ENCODE measurements around the gene ETFA. TPM values are rescaled to one million over a fixed set of nuclear protein-coding genes. Genes with fewer than 3 reads are reported as not detected.

Gene ETFA
- total and polyA plus RNA-seq, 2 experiments from 2014 or later = 175 to 185 TPM

- H3K4me2 ChIP-seq = no peak overlapping the region
- no peak overlapping the region for H3K4me3 ChIP-seq
- WGBS (ENCODE audit: low lambda C conversion rate, missing lambda C conversion rate) = 90% methylated on average over 19 of the region's 19 CpGs
- DNase-seq (ENCODE audit: low spot score) = no peak
- no peaks in the 10 kb centered on the region for H3K9me2 ChIP-seq (replicated peaks; ENCODE audit: insufficient read depth)
- H4K20me1 ChIP-seq (ENCODE audit: insufficient read depth, poor library complexity, severe bottlenecking) = no peaks in the 10 kb centered on the region
- H3K79me2 ChIP-seq = no peaks in the 10 kb centered on the region
- no peak overlapping the region for H3K27ac ChIP-seq
- H3K36me3 ChIP-seq (replicated peaks; ENCODE audit: insufficient read depth, low read depth) = no peaks in the 10 kb centered on the region
- H3K9me3 ChIP-seq (ENCODE audit: low read depth) = no peaks in the 10 kb centered on the region
- TF ChIP-seq CTCF (IDR thresholded peaks at IDR 0.05; ENCODE audit: poor library complexity) = no peak
- no peak for TF ChIP-seq EZH2 (IDR thresholded peaks at IDR 0.05; ENCODE audit: borderline replicate concordance)
- no peak for TF ChIP-seq EZH2phosphoT487 (IDR thresholded peaks at IDR 0.05; ENCODE audit: low read depth, severe bottlenecking, unreplicated experiment)
- H3K4me1 ChIP-seq (ENCODE audit: insufficient read depth) = peaks cover 16% of the 10 kb centered on the region
- H3K27me3 ChIP-seq = no peaks in the 10 kb centered on the region
- H2AFZ ChIP-seq = no peak overlapping the region
Measured at GRCh38 chr15:76199106-76200082, 111.9 kb downstream of the ETFA start.

- no peak overlapping the region for H3K4me2 ChIP-seq
- H3K9me2 ChIP-seq (replicated peaks; ENCODE audit: insufficient read depth) = no peaks in the 10 kb centered on the region
- H3K4me3 ChIP-seq = no peak overlapping the region
- DNase-seq (ENCODE audit: low spot score) = no peak
- WGBS (ENCODE audit: low lambda C conversion rate, missing lambda C conversion rate) = 95% methylated on average over 6 of the region's 6 CpGs
- peaks cover 16% of the 10 kb centered on the region for H3K4me1 ChIP-seq (ENCODE audit: insufficient read depth)
- no peak for TF ChIP-seq EZH2phosphoT487 (IDR thresholded peaks at IDR 0.05; ENCODE audit: low read depth, severe bottlenecking, unreplicated experiment)
- no peak for TF ChIP-seq CTCF (IDR thresholded peaks at IDR 0.05; ENCODE audit: poor library complexity)
- TF ChIP-seq EZH2 (IDR thresholded peaks at IDR 0.05; ENCODE audit: borderline replicate concordance) = no peak
- H3K27ac ChIP-seq = no peak overlapping the region
- no peak overlapping the region for H2AFZ ChIP-seq
- no peaks in the 10 kb centered on the region for H3K27me3 ChIP-seq
- no peaks in the 10 kb centered on the region for H3K9me3 ChIP-seq (ENCODE audit: low read depth)
- no peaks in the 10 kb centered on the region for H3K36me3 ChIP-seq (replicated peaks; ENCODE audit: insufficient read depth, low read depth)
- H4K20me1 ChIP-seq (ENCODE audit: insufficient read depth, poor library complexity, severe bottlenecking) = no peaks in the 10 kb centered on the region
- no peaks in the 10 kb centered on the region for H3K79me2 ChIP-seq
Measured at GRCh38 chr15:76198456-76199105, 112.7 kb downstream of the ETFA start.

GRCh38 chr15:76197703-76198455, 113.4 kb downstream of the ETFA start:
- Histone ChIP-seq H3K79me2 (no peaks in the 10 kb centered on the region), H3K9me3 (ENCODE audit: low read depth) (no peaks in the 10 kb centered on the region), H2AFZ (no peak overlapping the region), H3K4me2 (no peak overlapping the region), H3K4me1 (ENCODE audit: insufficient read depth) (peaks cover 16% of the 10 kb centered on the region), H3K36me3 (replicated peaks; ENCODE audit: insufficient read depth, low read depth) (no peaks in the 10 kb centered on the region), H3K9me2 (replicated peaks; ENCODE audit: insufficient read depth) (no peaks in the 10 kb centered on the region), H3K4me3 (no peak overlapping the region), H3K27me3 (no peaks in the 10 kb centered on the region), H3K27ac (no peak overlapping the region), H4K20me1 (ENCODE audit: insufficient read depth, poor library complexity, severe bottlenecking) (no peaks in the 10 kb centered on the region)
- WGBS (ENCODE audit: low lambda C conversion rate, missing lambda C conversion rate) = 92% methylated on average over 8 of the region's 8 CpGs
- DNase-seq (ENCODE audit: low spot score) = no peak
- TF ChIP-seq CTCF (IDR thresholded peaks at IDR 0.05; ENCODE audit: poor library complexity) (no peak), EZH2phosphoT487 (IDR thresholded peaks at IDR 0.05; ENCODE audit: low read depth, severe bottlenecking, unreplicated experiment) (no peak), EZH2 (IDR thresholded peaks at IDR 0.05; ENCODE audit: borderline replicate concordance) (no peak)

All from hepatocyte (in vitro differentiated cells).